GM12878 (cell line): ENCODE measurements around the gene ANKRD28. TPM values are rescaled to one million over a fixed set of nuclear protein-coding genes. Genes with fewer than 3 reads are reported as not detected.

Source experiments
- ATAC-seq: fragments of 200-7000 bp; cut with Tn5 transposase; 3 replicates; pipeline ENCODE4 v1.9.1; 2020; ENCODE audit warnings: mild to moderate bottlenecking, moderate library complexity
- BruUV-seq: library from RNA; stranded (reverse); fragments of 400-500 nt; replicated peaks from 2 replicates; lab custom pipeline; 2021; lab: Mats Ljungman, UMichigan
- CTCF ChIA-PET: fragments of 300-600 bp; sonication (Branson Sonifier 250); formaldehyde crosslinking; extraction: SDS; loops from one replicate; lab custom pipeline; 2021; ENCODE audit warnings: inconsistent platforms; lab: Yijun Ruan, JAX
- POLR2A ChIA-PET: fragments of 350-600 bp; formaldehyde crosslinking; extraction: SDS; loops from one replicate; lab custom pipeline; 2021; ENCODE audit warnings: inconsistent platforms; lab: Charles Lee
- RAD21 ChIA-PET: fragments of 300-600 bp; sonication (Branson Sonifier 250); formaldehyde crosslinking; loops from one replicate; lab custom pipeline; 2023; ENCODE audit warnings: antibody characterized with exemption; ENCODE audit not compliant: unreplicated experiment; lab: Charles Lee
- SMC1A ChIA-PET: fragments of 300-600 bp; sonication (Branson Sonifier 250); formaldehyde crosslinking; loops from one replicate; lab custom pipeline; 2023; ENCODE audit not compliant: unreplicated experiment, uncharacterized antibody; lab: Charles Lee
- DNase-seq: peaks from one replicate; pipeline ENCODE4 v3.0.0-alpha.2; 2011; ENCODE audit warnings: low read depth, low spot score
- FAIRE-seq: peaks from 3 replicates; lab custom pipeline; 2011; peaks lifted over from hg19 to GRCh38; lab: Jason Lieb, UNC
- H2AFZ ChIP-seq: 2 replicates; pipeline ENCODE4 v1.6.0; 2011; ENCODE audit warnings: low read depth, low read length, control low read depth; ENCODE audit not compliant: control insufficient read depth
- H3K27ac ChIP-seq: 2 replicates; pipeline ENCODE4 v1.5.1; 2011; ENCODE audit warnings: control low read depth; ENCODE audit not compliant: control insufficient read depth, insufficient read depth
- H3K27me3 ChIP-seq, 2 experiments: replicated peaks in 1 of 2; 2 replicates each; pipeline versions ENCODE4 v1.6.0 to v1.6.1; 2011; ENCODE audit warnings: low read length in 1 of 2; ENCODE audit not compliant: control insufficient read depth in 2 of 2, insufficient read depth in 2 of 2
- H3K36me3 ChIP-seq, 2 experiments: 2 replicates each; pipeline ENCODE4 v1.5.1; 2011; ENCODE audit warnings: low read length in 1 of 2; ENCODE audit not compliant: control insufficient read depth in 2 of 2, insufficient read depth in 2 of 2
- H3K4me1 ChIP-seq: 2 replicates; pipeline ENCODE4 v1.6.1; 2011; ENCODE audit warnings: mild to moderate bottlenecking, low read length, moderate library complexity, mixed read lengths; ENCODE audit not compliant: control insufficient read depth, insufficient read depth
- H3K4me2 ChIP-seq: 2 replicates; pipeline ENCODE4 v1.6.0; 2011; ENCODE audit warnings: control low read depth; ENCODE audit not compliant: control insufficient read depth, insufficient read depth
- H3K4me3 ChIP-seq: fragments of 200-600 bp; sonication (generic); 2 replicates; pipeline ENCODE4 v1.5.1; 2016
- H3K79me2 ChIP-seq: 2 replicates; pipeline ENCODE4 v1.6.0; 2011; ENCODE audit warnings: low read length; ENCODE audit not compliant: control insufficient read depth, insufficient read depth
- H3K9ac ChIP-seq: 2 replicates; pipeline ENCODE4 v1.8.0; 2011; ENCODE audit warnings: low read length, control low read depth, mixed read lengths; ENCODE audit not compliant: control insufficient read depth, insufficient read depth
- H3K9me3 ChIP-seq: replicated peaks from 3 replicates; pipeline ENCODE4 v1.5.1; 2011; ENCODE audit warnings: mild to moderate bottlenecking, low read length; ENCODE audit not compliant: control insufficient read depth, insufficient read depth
- H4K20me1 ChIP-seq: 2 replicates; pipeline ENCODE4 v1.6.0; 2011; ENCODE audit not compliant: control insufficient read depth, insufficient read depth
- ELK1 ChIP-seq: IDR thresholded peaks from 2 replicates; pipeline ENCODE4 v1.6.1; 2012; ENCODE audit warnings: low read depth, low read length, improper control_type of control experiment
- SUZ12 ChIP-seq: fragments of 200-600 bp; sonication (generic); IDR thresholded peaks from one replicate; pipeline ENCODE4 v1.6.1; 2018; ENCODE audit warnings: antibody characterized with exemption, mild to moderate bottlenecking; ENCODE audit not compliant: unreplicated experiment
- TBL1XR1 ChIP-seq: IDR thresholded peaks from 2 replicates; pipeline ENCODE4 v1.6.1; 2012; ENCODE audit warnings: low read depth, low read length, improper control_type of control experiment
- ZNF274 ChIP-seq: IDR thresholded peaks from one replicate; pipeline ENCODE4 v1.8.0; 2011; ENCODE audit not compliant: insufficient read length, insufficient read depth
- WGBS: methylation state at CpG from one replicate; pipeline ENCODE4 v1.1.6; 2016; ENCODE audit warnings: low lambda C conversion rate; ENCODE audit not compliant: insufficient replicate concordance, insufficient coverage; ENCODE audit errors: missing lambda C conversion rate; 5-methylcytosine and 5-hydroxymethylcytosine counted together
- in situ Hi-C: fragments of 300-500 bp; cut with MboI; formaldehyde crosslinking; loops from 9 replicates; pipeline ENCODE4 v1.14.3; 2018; ENCODE audit warnings: mixed read lengths
- intact Hi-C: fragments of 100-400 bp; cut with micrococcal nuclease; formaldehyde crosslinking; loops from one replicate; pipeline ENCODE4 v1.14.2; 2022; ENCODE audit not compliant: unreplicated experiment
- polyA plus RNA-seq, 11 experiments: library from polyadenylated mRNA; depleted of rRNA in 4 of 11; unstranded in 6 of 11; stranded (reverse) in 5 of 11; fragments of >200 nt; fragmentation: Nextera tagmentation in 4 of 11; fragmentation: Illumina TruSeq in 1 of 11; extraction: Ambion mirVana in 4 of 11; extraction: Trizol in 1 of 11; gene quantifications; 1 replicate in 1 of 11; 2 replicates in 10 of 11; pipeline versions ENCODE4 v1.2.1 to v1.2.3, GENCODE V29; 2011 to 2016; ENCODE audit warnings: inconsistent platforms in 2 of 11, missing spikeins in 2 of 11, low read depth in 1 of 11
- total RNA-seq, 4 experiments: library from RNA; depleted of rRNA in 3 of 4; stranded (reverse); fragments of >200 nt in 3 of 4; fragmentation: Illumina TruSeq in 1 of 4; extraction: Trizol in 1 of 4; gene quantifications; 2 replicates each; pipeline versions ENCODE4 v1.2.1 to v1.2.3, GENCODE V29; 2013 to 2021
- TF ChIP-seq, protein P1 (sequence below): IDR thresholded peaks from 2 replicates; pipeline ENCODE4 v1.6.1; 2011; ENCODE audit warnings: borderline replicate concordance, low read depth, mild to moderate bottlenecking, moderate library complexity, low read length; ENCODE audit not compliant: insufficient read depth, poor library complexity, severe bottlenecking

The ANKRD28 gene
- total and polyA plus RNA-seq, 10 of the 15 experiments (the other 5 are each of a cell fraction or from before 2014, with no cell fraction given), result 11.2 to 105 (median 38.3) TPM

GRCh38 chr3:15754047-15754446 lies 43.7 kb downstream of the ANKRD28 start:
- H3K27me3 ChIP-seq, result no peaks in the 10 kb centered on the region
- TF ChIP-seq ELK1 (no peak), TBL1XR1 (no peak), SUZ12 (no peak), ZNF274 (no peak)
- TF ChIP-seq, protein P1, sequence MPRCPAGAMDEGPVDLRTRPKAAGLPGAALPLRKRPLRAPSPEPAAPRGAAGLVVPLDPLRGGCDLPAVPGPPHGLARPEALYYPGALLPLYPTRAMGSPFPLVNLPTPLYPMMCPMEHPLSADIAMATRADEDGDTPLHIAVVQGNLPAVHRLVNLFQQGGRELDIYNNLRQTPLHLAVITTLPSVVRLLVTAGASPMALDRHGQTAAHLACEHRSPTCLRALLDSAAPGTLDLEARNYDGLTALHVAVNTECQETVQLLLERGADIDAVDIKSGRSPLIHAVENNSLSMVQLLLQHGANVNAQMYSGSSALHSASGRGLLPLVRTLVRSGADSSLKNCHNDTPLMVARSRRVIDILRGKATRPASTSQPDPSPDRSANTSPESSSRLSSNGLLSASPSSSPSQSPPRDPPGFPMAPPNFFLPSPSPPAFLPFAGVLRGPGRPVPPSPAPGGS, result no peak
- TF ChIP-seq, all 136 proteins: peak for 0
- peaks cover 3% of the 10 kb centered on the region; the same call in 1 of the 3 replicates for H3K9me3 ChIP-seq
- peak; percentile 22; the same call in 2 of the 3 replicates for ATAC-seq
- FAIRE-seq, result no peak
- no peak overlapping the region for H3K4me2 ChIP-seq
- ChIA-PET CTCF (no interaction called here), SMC1A (no interaction called here), RAD21 (no interaction called here), POLR2A (interaction anchor here (0.6 kb wide), 1 partner anchor 528 kb away, joined by 3 read pairs; no protein-coding TSS in a partner anchor)
- no TSS peak for BruUV-seq
- 98% methylated on average over 2 of the region's 2 CpGs for WGBS
- no peak for DNase-seq
- H3K36me3 ChIP-seq, result peaks cover 3 to 20% of the 10 kb centered on the region in 2 experiments; a peak in 3 of 4 replicates
- H3K79me2 ChIP-seq, result no peaks in the 10 kb centered on the region; the same call in none of the 2 replicates
- H2AFZ ChIP-seq, result no peak overlapping the region
- H3K4me1 ChIP-seq, result 0 out of 2 replicates have a peak, but pooled peaks cover 3% of the 10 kb centered on the region
- H4K20me1 ChIP-seq, result no peaks in the 10 kb centered on the region
- no peak overlapping the region for H3K4me3 ChIP-seq
- no peak overlapping the region for H3K27ac ChIP-seq
- no peak overlapping the region for H3K9ac ChIP-seq
- intact Hi-C loops (no loop called here), in situ Hi-C loops (no loop called here)
